ENCODE data around the gene SHC3. TPM values are rescaled to one million over a fixed set of nuclear protein-coding genes. Genes with fewer than 3 reads are reported as not detected.

The SHC3 gene
- total and polyA plus RNA-seq, 2 of the 4 experiments (the other 2 are of a cell fraction): 4.5 to 13.3 TPM

DNA sequence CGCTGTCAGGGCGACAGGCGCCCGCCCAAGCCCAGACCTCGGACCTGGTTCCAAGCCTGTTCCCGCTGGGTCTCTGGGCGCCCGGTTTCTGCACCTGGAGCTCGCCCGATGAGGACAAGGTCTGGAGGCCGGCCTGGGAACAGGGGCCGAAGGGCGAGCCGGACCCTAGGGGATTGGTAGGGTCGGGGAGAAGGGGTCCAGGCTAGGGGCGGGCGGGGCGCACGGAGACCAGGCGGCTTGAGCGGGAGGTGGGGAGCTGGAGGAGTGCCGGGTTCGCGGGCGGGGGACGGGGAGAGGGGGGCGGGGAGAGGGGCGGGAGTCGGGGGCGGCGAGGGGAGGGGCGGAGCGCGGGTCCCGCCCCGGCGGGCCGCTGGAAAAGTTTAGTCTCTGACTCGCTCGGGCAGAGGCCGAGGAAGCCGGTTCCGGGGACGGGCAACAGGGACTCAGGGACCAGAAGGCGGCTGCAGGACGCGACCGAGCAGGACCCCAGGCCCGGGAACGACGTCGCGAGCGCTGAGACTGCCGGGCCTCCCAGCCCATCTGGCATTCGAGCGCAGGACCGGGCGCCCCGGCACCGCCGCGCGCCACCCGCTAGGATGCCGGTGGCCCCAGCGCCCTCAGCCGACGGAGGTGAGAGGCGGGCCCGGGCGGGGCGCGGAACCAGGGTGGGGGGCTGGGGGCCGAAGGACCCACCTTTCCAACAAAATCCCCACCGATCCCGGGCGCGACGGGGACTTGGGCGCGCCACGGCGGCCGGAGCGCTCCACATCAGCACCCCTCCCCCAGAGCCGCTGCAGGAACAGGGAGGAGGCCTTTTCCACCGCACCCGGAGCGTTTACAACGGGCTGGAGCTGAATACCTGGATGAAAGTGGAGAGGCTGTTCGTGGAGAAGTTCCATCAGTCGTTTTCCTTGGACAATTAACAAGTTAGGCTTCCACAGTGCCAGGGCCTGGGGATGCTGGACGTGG is 187.3 kb downstream of the SHC3 start, which contains the start of gene S1PR3:
Gene S1PR3, plus strand, starts transcription at position 403 of the 969 bp plus-strand sequence. CDS start 9,733 bp downstream, outside the sequence.
- no peak within 1 kb of the TSS; the same call in 1 of the 2 replicates for H4K5ac ChIP-seq (ENCODE audit: low read depth, low read length)
- peak within 1 kb of the TSS; percentile 57 for H4K91ac ChIP-seq (ENCODE audit: insufficient read depth, low read depth, low read length)
- peak within 1 kb of the TSS; percentile 79 for H2AK9ac ChIP-seq (replicated peaks; ENCODE audit: low read depth, low read length, poor library complexity)
- POLR2A ChIA-PET (ENCODE audit: unreplicated experiment): interaction anchor here (0.6 kb wide), 1 partner anchor 200 kb away, joined by 4 read pairs; no protein-coding TSS in a partner anchor
- H3K56ac ChIP-seq (ENCODE audit: extremely low read depth, insufficient read depth, low read length): peak within 1 kb of the TSS; percentile 73
- intact Hi-C loops (cut with micrococcal nuclease) (loop anchor here (1.0 to 5.0 kb wide), 8 partner anchors 139 to 407 kb away; no protein-coding TSS in a partner anchor), dilution Hi-C loops (cut with HindIII; ENCODE audit: low sequenced_read_pairs, unreplicated experiment) (loop anchor here (25.0 kb wide), 1 partner anchor 354 kb away; no protein-coding TSS in a partner anchor), in situ Hi-C loops (cut with MboI; ENCODE audit: low sequenced_read_pairs) (loop anchor here (10.0 kb wide), 1 partner anchor 217 kb away; no protein-coding TSS in a partner anchor)
- H3K4me1 ChIP-seq (ENCODE audit: control insufficient read depth, insufficient read depth, low read length): peaks cover 17% of the 10 kb centered on the region
- peak within 1 kb of the TSS; percentile 67 for H3K27ac ChIP-seq (ENCODE audit: insufficient read depth, low read length)
- peaks cover 18% of the 10 kb centered on the region for H3K36me3 ChIP-seq (ENCODE audit: control insufficient read depth, insufficient read depth, low read length)
- no peaks in the 10 kb centered on the region for H3K27me3 ChIP-seq (ENCODE audit: control insufficient read depth, insufficient read depth, low read length)
- H3K9me3 ChIP-seq (ENCODE audit: control insufficient read depth, insufficient read depth, low read length): no peaks in the 10 kb centered on the region
- ATAC-seq (ENCODE audit: low read depth) (peak; percentile 80), DNase-seq (no peak)
- H4K20me1 ChIP-seq (ENCODE audit: insufficient read depth, low read length): peaks cover 4% of the 10 kb centered on the region; the same call in 1 of the 2 replicates
- peak within 1 kb of the TSS; percentile 89 for H2AFZ ChIP-seq (replicated peaks; ENCODE audit: low read length, poor library complexity)
- TF ChIP-seq POLR2A (IDR thresholded peaks at IDR 0.05; ENCODE audit: low read depth, low read length): peak; percentile 64
- no peak for TF ChIP-seq CHD1 (IDR thresholded peaks at IDR 0.05; ENCODE audit: low read depth, low read length)
- no peak for TF ChIP-seq MXI1 (IDR thresholded peaks at IDR 0.05; ENCODE audit: borderline replicate concordance, low read depth, low read length)
- H2BK120ac ChIP-seq (ENCODE audit: low read depth, low read length): peak within 1 kb of the TSS; percentile 52
- 0% methylated on average over 22 of the region's 94 CpGs; no CpG with 5 or more reads in 1 of the 2 experiments for WGBS, 2 experiments (ENCODE audit: extremely low coverage in 2 of 2, insufficient read length in 1 of 2)
- peak within 1 kb of the TSS; percentile 65; the same call in 2 of the 3 replicates for H2BK15ac ChIP-seq (ENCODE audit: low read depth, low read length)
- peak within 1 kb of the TSS; percentile 29 for H3K18ac ChIP-seq (ENCODE audit: low read depth, low read length)
- peak within 1 kb of the TSS; percentile 75 for H3K4ac ChIP-seq (ENCODE audit: low read depth, low read length)
- BruUV-seq (replicated peaks): no TSS peak
- peak within 1 kb of the TSS; percentile 64 for H3K4me3 ChIP-seq (ENCODE audit: insufficient read depth, low read depth, low read length)
- CTCF ChIA-PET: no interaction called here
- peak within 1 kb of the TSS; percentile 93 for H3K23ac ChIP-seq (ENCODE audit: low read depth, low read length)
- peaks cover 11% of the 10 kb centered on the region for H3K9me1 ChIP-seq (ENCODE audit: insufficient read depth, low read length)
- peak within 1 kb of the TSS; percentile 79 for H3K14ac ChIP-seq (replicated peaks; ENCODE audit: low read depth, low read length)
- peak within 1 kb of the TSS; percentile 96 for H3K4me2 ChIP-seq (ENCODE audit: low read depth, low read length)
- H3K79me1 ChIP-seq (ENCODE audit: low read depth in 1 of 2, low read length in 2 of 2): peaks cover 24 to 36% of the 10 kb centered on the region in 2 experiments
- no peak within 1 kb of the TSS; the same call in 1 of the 2 replicates for H2BK20ac ChIP-seq (ENCODE audit: low read depth, low read length)
- H3K9ac ChIP-seq (ENCODE audit: low read depth, low read length): peak within 1 kb of the TSS; percentile 87
- peak within 1 kb of the TSS; percentile 14 for H2BK5ac ChIP-seq (ENCODE audit: low read depth, low read length, poor library complexity, severe bottlenecking)
- H4K8ac ChIP-seq (ENCODE audit: low read depth in 2 of 2, low read length in 2 of 2): peak within 1 kb of the TSS in 1 of 2 experiments; percentile 49; a peak in 1 of 4 replicates
- peak within 1 kb of the TSS; percentile 82; the same call in 1 of the 2 replicates for H2AK5ac ChIP-seq (ENCODE audit: low read depth, low read length)
